CD4-positive, alpha-beta memory T cell (primary cell): ENCODE measurements around the gene NCEH1. TPM values are rescaled to one million over a fixed set of nuclear protein-coding genes. Genes with fewer than 3 reads are reported as not detected.

Experiments used
- CTCF ChIA-PET: fragments of 350-600 bp; sonication (Branson Sonifier 250); formaldehyde crosslinking; loops from one replicate; lab custom pipeline; 2021; ENCODE audit warnings: inconsistent platforms; ENCODE audit not compliant: partially characterized antibody; lab: Charles Lee
- POLR2A ChIA-PET: fragments of 350-600 bp; sonication (Branson Sonifier 250); formaldehyde crosslinking; loops from one replicate; lab custom pipeline; 2021; ENCODE audit not compliant: partially characterized antibody; lab: Charles Lee
- DNase-seq, 5 donors: peaks; one replicate each; pipeline versions ENCODE4 v3.0.0 to v3.0.0-alpha.2; 2020 to 2022; ENCODE audit warnings: mixed read lengths in 1 of 5
- H3K27ac ChIP-seq: one replicate; pipeline ENCODE4 v1.7.0; 2013; ENCODE audit warnings: low read depth, low read length
- H3K27me3 ChIP-seq: 2 replicates; pipeline ENCODE4 v1.7.0; 2013; ENCODE audit warnings: mild to moderate bottlenecking, low read length, moderate library complexity; ENCODE audit not compliant: insufficient read depth
- H3K36me3 ChIP-seq: 2 replicates; pipeline ENCODE4 v1.7.0; 2013; ENCODE audit warnings: mild to moderate bottlenecking, low read length, moderate library complexity; ENCODE audit not compliant: insufficient read depth
- H3K4me1 ChIP-seq: 2 replicates; pipeline ENCODE4 v1.7.0; 2013; ENCODE audit warnings: mild to moderate bottlenecking, low read length, moderate library complexity; ENCODE audit not compliant: insufficient read depth
- H3K4me3 ChIP-seq, 2 donors: one replicate each; pipeline ENCODE4 v1.7.0; 2013; ENCODE audit warnings: low read length in 2 of 2, mild to moderate bottlenecking in 1 of 2
- H3K9me3 ChIP-seq, 2 donors: one replicate each; pipeline ENCODE4 v1.7.0; 2013; ENCODE audit warnings: low read length in 2 of 2, control low read depth in 1 of 2; ENCODE audit not compliant: control insufficient read depth in 1 of 2
- H3K27ac Mint-ChIP-seq, 7 donors: one replicate each; pipeline ENCODE4 v1.8.0; 2020 to 2021; ENCODE audit warnings: mixed read lengths in 7 of 7, mild to moderate bottlenecking in 6 of 7, inconsistent platforms in 3 of 7, moderate library complexity in 3 of 7
- H3K27me3 Mint-ChIP-seq, 2 donors: one replicate each; pipeline ENCODE4 v1.8.0; 2020 to 2021; ENCODE audit warnings: mixed read lengths in 2 of 2
- H3K36me3 Mint-ChIP-seq, 2 donors: one replicate each; pipeline ENCODE4 v1.8.0; 2020 to 2021; ENCODE audit warnings: mixed read lengths in 2 of 2, inconsistent platforms in 1 of 2, mild to moderate bottlenecking in 1 of 2
- H3K4me1 Mint-ChIP-seq, 4 donors: one replicate each; pipeline ENCODE4 v1.8.0; 2020 to 2021; ENCODE audit warnings: mixed read lengths in 4 of 4, mild to moderate bottlenecking in 1 of 4
- H3K4me3 Mint-ChIP-seq, 8 donors: one replicate each; pipeline ENCODE4 v1.8.0; 2020 to 2021; ENCODE audit warnings: mixed read lengths in 8 of 8, mild to moderate bottlenecking in 7 of 8, moderate library complexity in 6 of 8, inconsistent platforms in 3 of 8
- H3K9me3 Mint-ChIP-seq, 8 donors: one replicate each; pipeline ENCODE4 v1.8.0; 2020 to 2021; ENCODE audit warnings: mixed read lengths in 8 of 8, mild to moderate bottlenecking in 5 of 8, inconsistent platforms in 3 of 8, moderate library complexity in 1 of 8
- intact Hi-C: fragments of 100-400 bp; cut with micrococcal nuclease; formaldehyde crosslinking; loops from one replicate; pipeline ENCODE4 v1.15.1; 2023
- polyA plus RNA-seq, 2 donors: library from polyadenylated mRNA; unstranded; fragments of 300-500 nt; fragmentation: Illumina TruSeq; gene quantifications; one replicate each; pipeline ENCODE4 v1.2.3, GENCODE V29; 2021
- total RNA-seq, 2 experiments: library from RNA; stranded (reverse); gene quantifications; one replicate each; pipeline ENCODE4 v1.2.3, GENCODE V29; 2021

NCEH1 gene
- total and polyA plus RNA-seq, 4 experiments from 2014 or later = 2.1 to 5.1 (median 3.4) TPM

DNA sequence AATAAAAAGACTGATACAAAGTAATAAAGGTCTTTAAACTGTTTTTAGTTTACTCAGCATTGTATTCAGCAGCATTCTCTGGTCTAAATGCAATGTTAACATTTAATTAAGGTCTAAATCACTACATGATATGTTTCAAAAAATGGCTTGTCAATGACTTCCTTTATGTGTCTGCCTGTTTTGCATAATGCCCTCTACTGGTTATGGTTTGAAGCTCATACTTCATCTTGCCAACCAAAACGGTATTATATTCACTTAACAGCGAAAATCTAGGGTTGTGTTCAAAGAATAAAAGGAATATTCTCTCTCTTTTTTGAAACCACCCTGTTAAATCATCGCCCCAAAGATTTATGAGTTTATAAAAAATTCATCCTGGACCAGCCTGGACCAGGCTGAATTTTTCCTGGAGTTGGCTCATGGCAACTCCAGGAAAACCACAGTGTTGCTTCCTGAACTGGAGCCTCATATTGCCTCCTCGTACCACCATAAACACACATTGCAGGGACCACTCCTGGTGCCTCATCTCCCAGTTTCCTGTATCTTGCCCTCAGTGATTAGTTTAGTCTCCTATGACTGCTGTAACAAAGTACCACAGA is 6.7 kb upstream of the NCEH1 start:
- Mint-ChIP-seq H3K27ac (no peak overlapping the region), H3K36me3 (no peaks in the 10 kb centered on the region), H3K9me3 (peaks cover 0 to 2% (median 0%) of the 10 kb centered on the region in 8 donors), H3K4me1 (peaks cover 0 to 1% (median 0%) of the 10 kb centered on the region in 4 donors), H3K27me3 (peaks cover 0 to 6% of the 10 kb centered on the region in 2 donors), H3K4me3 (no peak overlapping the region)
- H3K27me3 ChIP-seq = no peaks in the 10 kb centered on the region
- H3K9me3 ChIP-seq = no peaks in the 10 kb centered on the region
- no peak overlapping the region for H3K4me3 ChIP-seq
- H3K4me1 ChIP-seq = no peaks in the 10 kb centered on the region
- DNase-seq = peak in 4 of 5 donors; percentile 3 to 12 (median 10)
- intact Hi-C loops = no loop called here
- ChIA-PET CTCF (interaction anchor here (0.6 to 1.2 kb wide), 2 partner anchors 10 to 17 kb away, joined by 3 to 4 read pairs; no protein-coding TSS in a partner anchor), POLR2A (no interaction called here)
- no peak overlapping the region for H3K27ac ChIP-seq
- H3K36me3 ChIP-seq = no peaks in the 10 kb centered on the region

GRCh38 chr3:172716476-172716875 is 5.6 kb upstream of the NCEH1 start:
- no peak overlapping the region for H3K4me3 ChIP-seq
- Mint-ChIP-seq H3K36me3 (no peaks in the 10 kb centered on the region), H3K9me3 (peaks cover 0 to 2% (median 0%) of the 10 kb centered on the region in 8 donors), H3K4me3 (no peak overlapping the region), H3K27ac (no peak overlapping the region), H3K27me3 (peaks cover 0 to 3% of the 10 kb centered on the region in 2 donors), H3K4me1 (peaks cover 0 to 1% (median 0%) of the 10 kb centered on the region in 4 donors)
- DNase-seq = no peak
- no peak overlapping the region for H3K27ac ChIP-seq
- CTCF ChIA-PET = interaction anchor here (1.1 to 1.2 kb wide), 2 partner anchors 9 to 384 kb away, joined by 3 to 4 read pairs; no protein-coding TSS in a partner anchor
- no peaks in the 10 kb centered on the region for H3K4me1 ChIP-seq
- intact Hi-C loops = no loop called here
- H3K27me3 ChIP-seq = no peaks in the 10 kb centered on the region
- no peaks in the 10 kb centered on the region for H3K36me3 ChIP-seq
- POLR2A ChIA-PET = no interaction called here
- H3K9me3 ChIP-seq = no peaks in the 10 kb centered on the region

DNA sequence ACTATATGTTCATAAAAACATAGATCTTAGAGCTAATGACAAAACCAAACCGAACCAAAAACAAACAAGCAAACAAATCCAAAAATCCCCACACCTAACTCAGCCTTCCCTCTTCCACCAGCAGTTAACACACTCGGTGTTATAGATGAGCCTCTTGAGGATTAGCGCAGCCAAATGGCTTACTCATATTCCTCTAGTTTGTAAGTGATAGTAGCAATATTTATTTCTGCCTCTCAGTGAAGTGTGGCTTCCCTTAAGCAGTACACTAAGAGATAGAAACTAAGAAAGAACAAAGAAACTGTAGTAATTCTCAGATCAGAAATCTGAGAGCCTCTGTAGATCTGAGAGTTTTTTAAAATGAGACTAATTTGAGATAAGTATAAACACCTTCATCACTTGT is 2.4 kb upstream of the NCEH1 start:
- Mint-ChIP-seq H3K4me1 (peaks cover 9 to 29% (median 21%) of the 10 kb centered on the region in 4 donors), H3K9me3 (no peaks in the 10 kb centered on the region), H3K4me3 (peak overlapping the region in 1 of 8 donors; percentile 35), H3K27ac (peak overlapping the region in 2 of 7 donors; percentile 14 to 48), H3K36me3 (peaks cover 0 to 3% of the 10 kb centered on the region in 2 donors), H3K27me3 (no peaks in the 10 kb centered on the region)
- POLR2A ChIA-PET = no interaction called here
- DNase-seq = no peak
- Histone ChIP-seq H3K4me1 (peaks cover 11% of the 10 kb centered on the region), H3K27ac (no peak overlapping the region), H3K4me3 (no peak overlapping the region), H3K36me3 (no peaks in the 10 kb centered on the region), H3K27me3 (no peaks in the 10 kb centered on the region), H3K9me3 (no peaks in the 10 kb centered on the region)
- intact Hi-C loops = loop anchor here (5.0 kb wide), 1 partner anchor 41 kb away; no protein-coding TSS in a partner anchor
- CTCF ChIA-PET = interaction anchor here (0.8 to 3.3 kb wide), 3 partner anchors 13 to 40 kb away, joined by 3 to 18 read pairs (median 4); no protein-coding TSS in a partner anchor

DNA sequence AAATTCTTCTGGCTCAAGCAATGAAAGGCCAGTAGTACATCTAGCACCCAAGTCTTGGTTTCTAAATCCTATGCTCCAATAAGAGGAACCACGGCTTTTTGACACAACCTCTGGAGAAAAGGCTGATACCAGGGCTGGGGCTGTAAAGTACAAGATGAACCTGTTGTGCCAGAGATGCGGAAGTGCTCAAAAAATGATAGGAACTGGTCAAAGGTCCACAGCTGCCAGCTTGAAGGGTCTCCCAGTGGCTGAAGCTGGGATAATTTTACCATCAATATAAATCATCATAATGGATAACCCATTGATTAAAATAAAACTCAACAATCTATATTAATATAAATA is 558 bp upstream of the NCEH1 start:
- no peak for DNase-seq
- no peaks in the 10 kb centered on the region for H3K36me3 ChIP-seq
- H3K27me3 ChIP-seq = no peaks in the 10 kb centered on the region
- POLR2A ChIA-PET = interaction anchor here (2.3 kb wide), 1 partner anchor 39 kb away, joined by 9 read pairs; the partner anchor contains the start of gene ECT2
- intact Hi-C loops = loop anchor here (1.0 to 5.0 kb wide), 2 partner anchors 39 kb away; partner anchors contain the start of gene ECT2
- CTCF ChIA-PET = interaction anchor here (1.1 to 3.3 kb wide), 4 partner anchors 11 to 117 kb away, joined by 3 to 18 read pairs (median 4); no protein-coding TSS in a partner anchor
- Mint-ChIP-seq H3K4me1 (peaks cover 9 to 30% (median 23%) of the 10 kb centered on the region in 4 donors), H3K27me3 (no peaks in the 10 kb centered on the region), H3K36me3 (peaks cover 0 to 3% of the 10 kb centered on the region in 2 donors), H3K4me3 (peak overlapping the region; percentile 94 to 99 (median 96)), H3K27ac (peak overlapping the region in 4 of 7 donors; percentile 52 to 91 (median 71)), H3K9me3 (no peaks in the 10 kb centered on the region)
- no peaks in the 10 kb centered on the region for H3K9me3 ChIP-seq
- H3K27ac ChIP-seq = no peak overlapping the region
- H3K4me3 ChIP-seq = peak overlapping the region; percentile 85 to 96
- H3K4me1 ChIP-seq = peaks cover 11% of the 10 kb centered on the region

- ChIA-PET CTCF (interaction anchor here (1.2 to 3.3 kb wide), 6 partner anchors 17 to 116 kb away, joined by 3 to 18 read pairs (median 4); partner anchors contain the start of gene ECT2), POLR2A (interaction anchor here (1.0 to 2.3 kb wide), 2 partner anchors 9 to 40 kb away, joined by 3 to 9 read pairs; partner anchors contain the start of gene ECT2)
- H3K27ac ChIP-seq = peak overlapping the region; percentile 37
- intact Hi-C loops = loop anchor here (5.0 kb wide), 1 partner anchor 38 kb away; no protein-coding TSS in a partner anchor
- DNase-seq = peak in 2 of 5 donors; percentile 5 to 7
- peaks cover 11% of the 10 kb centered on the region for H3K4me1 ChIP-seq
- peak overlapping the region; percentile 94 to 99 (median 96) for H3K4me3 Mint-ChIP-seq
- peak overlapping the region in 6 of 7 donors; percentile 68 to 91 (median 90) for H3K27ac Mint-ChIP-seq
- no peaks in the 10 kb centered on the region for H3K27me3 ChIP-seq
- no peaks in the 10 kb centered on the region for H3K27me3 Mint-ChIP-seq
- no peaks in the 10 kb centered on the region for H3K36me3 ChIP-seq
- H3K9me3 ChIP-seq = no peaks in the 10 kb centered on the region
- H3K9me3 Mint-ChIP-seq = no peaks in the 10 kb centered on the region
- H3K4me1 Mint-ChIP-seq = peaks cover 9 to 30% (median 23%) of the 10 kb centered on the region in 4 donors
- H3K36me3 Mint-ChIP-seq = peaks cover 0 to 3% of the 10 kb centered on the region in 2 donors
- peak overlapping the region; percentile 85 to 96 for H3K4me3 ChIP-seq
Observed at GRCh38 chr3:172709774-172710663, 848 bp downstream of the NCEH1 start.

DNA sequence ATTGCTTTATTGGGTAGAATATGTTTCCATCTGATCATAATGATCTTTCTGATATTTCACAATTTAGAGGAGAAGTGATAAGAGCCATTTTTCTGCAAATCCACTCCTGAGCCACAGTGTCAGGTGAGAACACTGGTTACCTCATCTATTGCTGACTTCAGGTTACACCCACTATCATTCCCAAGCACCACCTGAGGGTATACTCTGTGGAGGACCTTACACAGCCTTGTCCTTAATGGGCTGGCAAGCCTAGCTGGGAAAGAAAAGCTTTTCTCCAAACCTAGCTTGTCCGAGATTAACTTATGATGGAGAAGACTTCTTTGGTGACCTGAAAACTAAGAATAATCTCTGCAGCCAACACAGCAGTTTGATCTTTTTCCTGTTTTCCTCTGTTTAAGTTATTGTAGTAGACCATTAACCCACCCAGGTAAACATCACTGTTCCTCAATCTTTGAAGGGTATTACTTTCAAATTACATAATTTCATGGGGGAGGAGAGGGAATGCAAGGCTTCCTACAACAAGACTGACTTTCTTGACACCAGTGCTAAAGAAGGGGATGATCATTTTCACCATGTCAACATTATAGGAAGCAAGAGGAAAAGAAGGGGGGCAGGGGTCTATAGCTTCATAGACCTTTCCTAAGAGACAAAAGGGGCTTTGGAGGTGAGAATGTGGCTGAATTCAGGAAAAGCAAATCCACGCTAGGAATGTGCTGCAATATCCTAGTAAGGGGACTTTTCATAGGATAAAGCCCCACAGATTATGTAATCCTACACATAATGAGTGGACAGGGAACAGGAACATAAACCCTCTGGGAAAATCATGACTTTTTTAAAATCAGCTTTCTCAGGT is 1.7 kb downstream of the NCEH1 start:
- POLR2A ChIA-PET = interaction anchor here (2.3 kb wide), 1 partner anchor 41 kb away, joined by 9 read pairs; the partner anchor contains the start of gene ECT2
- peak overlapping the region in 3 of 7 donors; percentile 53 to 81 (median 53) for H3K27ac Mint-ChIP-seq
- CTCF ChIA-PET = interaction anchor here (1.8 kb wide), 1 partner anchor 18 kb away, joined by 4 read pairs; no protein-coding TSS in a partner anchor

More for the DNA sequence above, 1.7 kb downstream of the NCEH1 start:
- H3K4me1 Mint-ChIP-seq = peaks cover 10 to 30% (median 23%) of the 10 kb centered on the region in 4 donors
- H3K9me3 Mint-ChIP-seq = no peaks in the 10 kb centered on the region
- H3K27me3 Mint-ChIP-seq = no peaks in the 10 kb centered on the region
- peak overlapping the region; percentile 94 to 99 (median 96) for H3K4me3 Mint-ChIP-seq
- Histone ChIP-seq H3K36me3 (no peaks in the 10 kb centered on the region), H3K4me3 (no peak overlapping the region), H3K27me3 (no peaks in the 10 kb centered on the region), H3K27ac (no peak overlapping the region), H3K4me1 (peaks cover 11% of the 10 kb centered on the region), H3K9me3 (no peaks in the 10 kb centered on the region)
- intact Hi-C loops = no loop called here
- no peak for DNase-seq
- peaks cover 0 to 3% of the 10 kb centered on the region in 2 donors for H3K36me3 Mint-ChIP-seq
